HG03108 (cell line): ENCODE results near the gene MBD3.

ENCODE experiments used
- ATAC-seq: cut with Tn5 transposase; IDR thresholded peaks from one replicate; pipeline ENCODE4 v1.9.1; 2021; ENCODE audit warnings: moderate library complexity; ENCODE audit not compliant: unreplicated experiment

MBD3 gene

GRCh38 chr19:1524287-1524971 is 68.2 kb downstream of the MBD3 start:
- ATAC-seq, result no peak
